ENCODE results near the gene POGK. TPM values are rescaled to one million over a fixed set of nuclear protein-coding genes. Genes with fewer than 3 reads are reported as not detected.

POGK gene
- total and polyA plus RNA-seq, 9 of the 15 experiments (the other 6 are each of a cell fraction or from before 2014, with no cell fraction given), result 6.1 to 44.5 (median 24.3) TPM

GRCh38 chr1:166838766-166839599, at the start of gene POGK (continued):
- TF ChIP-seq, protein P1, sequence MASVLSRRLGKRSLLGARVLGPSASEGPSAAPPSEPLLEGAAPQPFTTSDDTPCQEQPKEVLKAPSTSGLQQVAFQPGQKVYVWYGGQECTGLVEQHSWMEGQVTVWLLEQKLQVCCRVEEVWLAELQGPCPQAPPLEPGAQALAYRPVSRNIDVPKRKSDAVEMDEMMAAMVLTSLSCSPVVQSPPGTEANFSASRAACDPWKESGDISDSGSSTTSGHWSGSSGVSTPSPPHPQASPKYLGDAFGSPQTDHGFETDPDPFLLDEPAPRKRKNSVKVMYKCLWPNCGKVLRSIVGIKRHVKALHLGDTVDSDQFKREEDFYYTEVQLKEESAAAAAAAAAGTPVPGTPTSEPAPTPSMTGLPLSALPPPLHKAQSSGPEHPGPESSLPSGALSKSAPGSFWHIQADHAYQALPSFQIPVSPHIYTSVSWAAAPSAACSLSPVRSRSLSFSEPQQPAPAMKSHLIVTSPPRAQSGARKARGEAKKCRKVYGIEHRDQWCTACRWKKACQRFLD (CRISPR knock-in tag; IDR thresholded peaks at IDR 0.05), result peak; percentile 88
- TF ChIP-seq ZNF174 (CRISPR knock-in tag; IDR thresholded peaks at IDR 0.05) (no peak), ZC3H8 (IDR thresholded peaks at IDR 0.05) (no peak), ZNF764 (CRISPR knock-in tag; IDR thresholded peaks at IDR 0.05; ENCODE audit: low read depth) (no peak), HIVEP1 (CRISPR knock-in tag; IDR thresholded peaks at IDR 0.05) (peak; percentile 35; the same call in 1 of the 2 replicates), MTA1 (IDR thresholded peaks at IDR 0.05; ENCODE audit: borderline replicate concordance) (no peak), ZHX1 (conservative IDR thresholded peaks at IDR 0.05; ENCODE audit: low read length) (no peak), DNMT1 (IDR thresholded peaks at IDR 0.05) (no peak), TCF3 (CRISPR knock-in tag; IDR thresholded peaks at IDR 0.05) (no peak), ZNF445 (CRISPR knock-in tag; IDR thresholded peaks at IDR 0.05; ENCODE audit: low read depth) (no peak), RCOR1 (IDR thresholded peaks at IDR 0.05; ENCODE audit: borderline replicate concordance in 1 of 2, low read depth in 2 of 2, low read length in 2 of 2) (peak in 1 of 2 experiments; percentile 32; a peak in 1 of 4 replicates), GABPB1 (CRISPR knock-in tag; IDR thresholded peaks at IDR 0.05) (peak; percentile 82), ZNF707 (CRISPR knock-in tag; conservative IDR thresholded peaks at IDR 0.05) (no peak), SAP30 (IDR thresholded peaks at IDR 0.05; ENCODE audit: borderline replicate concordance, insufficient read depth, low read depth, low read length, poor library complexity, severe bottlenecking) (peak; percentile 66), SMARCE1 (IDR thresholded peaks at IDR 0.05) (peak; percentile 39; the same call in 1 of the 2 replicates), ZNF143 (CRISPR knock-in tag; IDR thresholded peaks at IDR 0.05) (no peak), ZKSCAN8 (CRISPR knock-in tag; IDR thresholded peaks at IDR 0.05) (no peak), ZNF12 (CRISPR knock-in tag; IDR thresholded peaks at IDR 0.05) (no peak; the same call in 1 of the 2 replicates), ZNF384 (IDR thresholded peaks at IDR 0.05; ENCODE audit: low read depth, low read length) (no peak), ASH1L (IDR thresholded peaks at IDR 0.05; ENCODE audit: borderline replicate concordance, low read depth, partially characterized antibody) (no peak), SRSF9 (IDR thresholded peaks at IDR 0.05; ENCODE audit: borderline replicate concordance, low read depth, low read length) (no peak), ZNF398 (CRISPR knock-in tag; IDR thresholded peaks at IDR 0.05) (no peak), PML (IDR thresholded peaks at IDR 0.05; ENCODE audit: low read length) (peak; percentile 36; the same call in 1 of the 2 replicates), ZNF324 (CRISPR knock-in tag; IDR thresholded peaks at IDR 0.05) (no peak)
